ENCODE measurements around the gene CABYR. TPM values are rescaled to one million over a fixed set of nuclear protein-coding genes. Genes with fewer than 3 reads are reported as not detected.
A peak's percentile ranks its signal among the peaks of the same experiment; 100 is the strongest.

The CABYR gene
- total RNA-seq, 4 donors from 2014 or later: 1.1 to 1.5 TPM; not detected in 2

- in situ Hi-C loops (cut with MboI; ENCODE audit: low pct_ligation_motif_present in 1 of 4, low pct_unique_long_range_greater_than_20kb in 1 of 4, low sequenced_read_pairs in 3 of 4): no loop called here
- Histone ChIP-seq H3K4me3 (no peak overlapping the region), H3K4me1 (no peaks in the 10 kb centered on the region), H3K9me3 (no peaks in the 10 kb centered on the region), H3K36me3 (no peaks in the 10 kb centered on the region), H3K27ac (peak overlapping the region in 1 of 4 donors; percentile 9), H3K27me3 (no peaks in the 10 kb centered on the region)
- no peak for DNase-seq
- no peak for TF ChIP-seq CTCF (IDR thresholded peaks at IDR 0.05)
- no peak for TF ChIP-seq POLR2AphosphoS5 (IDR thresholded peaks at IDR 0.05)
- intact Hi-C loops (cut with DNase I; ENCODE audit: low total_unique reads): no loop called here
- WGBS, 2 donors (ENCODE audit: low coverage in 1 of 2): 48 to 70% methylated on average over 6 to 11 of the region's 11 CpGs
Observed at GRCh38 chr18:24200494-24201290, 61.8 kb downstream of the CABYR start.

- Histone ChIP-seq H3K27me3 (no peaks in the 10 kb centered on the region), H3K4me3 (no peak overlapping the region), H3K9me3 (no peaks in the 10 kb centered on the region), H3K36me3 (no peaks in the 10 kb centered on the region), H3K27ac (peak overlapping the region in 1 of 4 donors; percentile 9), H3K4me1 (no peaks in the 10 kb centered on the region)
- DNase-seq: no peak
- in situ Hi-C loops (cut with MboI; ENCODE audit: low pct_ligation_motif_present in 1 of 4, low pct_unique_long_range_greater_than_20kb in 1 of 4, low sequenced_read_pairs in 3 of 4) (no loop called here), intact Hi-C loops (cut with DNase I; ENCODE audit: low total_unique reads) (no loop called here)
- 69 to 79% methylated on average over 5 to 8 of the region's 8 CpGs for WGBS, 2 donors (ENCODE audit: low coverage in 1 of 2)
- TF ChIP-seq POLR2AphosphoS5 (IDR thresholded peaks at IDR 0.05): peak in 2 of 3 donors; percentile 29 to 66
- TF ChIP-seq POLR2A (IDR thresholded peaks at IDR 0.05): no peak
- TF ChIP-seq EP300 (IDR thresholded peaks at IDR 0.05; ENCODE audit: low read depth): no peak
- TF ChIP-seq CTCF (IDR thresholded peaks at IDR 0.05): no peak
Observed at GRCh38 chr18:24201699-24202687, 63.1 kb downstream of the CABYR start.

GRCh38 chr18:24204904-24205303 lies 66.0 kb downstream of the CABYR start:
- TF ChIP-seq POLR2A (IDR thresholded peaks at IDR 0.05): no peak
- no peak for TF ChIP-seq EP300 (IDR thresholded peaks at IDR 0.05; ENCODE audit: low read depth)
- TF ChIP-seq POLR2AphosphoS5 (IDR thresholded peaks at IDR 0.05): no peak
- TF ChIP-seq CTCF (IDR thresholded peaks at IDR 0.05): no peak
- H3K9me3 ChIP-seq: no peaks in the 10 kb centered on the region
- in situ Hi-C loops (cut with MboI; ENCODE audit: low pct_ligation_motif_present in 1 of 4, low pct_unique_long_range_greater_than_20kb in 1 of 4, low sequenced_read_pairs in 3 of 4): no loop called here
- H3K27me3 ChIP-seq: no peaks in the 10 kb centered on the region
- DNase-seq: no peak
- no peaks in the 10 kb centered on the region for H3K4me1 ChIP-seq
- H3K27ac ChIP-seq: no peak overlapping the region
- no peak overlapping the region for H3K4me3 ChIP-seq
- no peaks in the 10 kb centered on the region for H3K36me3 ChIP-seq
- 82 to 88% methylated on average over 3 of the region's 3 CpGs for WGBS, 2 donors (ENCODE audit: low coverage in 1 of 2)
- intact Hi-C loops (cut with DNase I; ENCODE audit: low total_unique reads): no loop called here

All from transverse colon (tissue), 4 donors.